Common myeloid progenitor, CD34-positive (primary cell): ENCODE measurements around the gene LRP1B.

Source experiments
- CTCF ChIA-PET: fragments of 350-600 bp; sonication (Branson Sonifier 250); formaldehyde crosslinking; loops from one replicate; lab custom pipeline; 2021; ENCODE audit warnings: antibody characterized with exemption; lab: Charles Lee
- POLR2A ChIA-PET: fragments of 350-600 bp; sonication (Branson Sonifier 250); formaldehyde crosslinking; loops from one replicate; lab custom pipeline; 2021; ENCODE audit warnings: antibody characterized with exemption; lab: Charles Lee
- DNase-seq, 3 donors: peaks; one replicate each; pipeline versions ENCODE4 v3.0.0 to v3.0.0-alpha.2; 2013
- H3K27ac ChIP-seq, 2 experiments: 1 replicate in 1 of 2; 2 replicates in 1 of 2; pipeline ENCODE4 v1.7.0; 2013; ENCODE audit warnings: inconsistent platforms in 2 of 2, low read length in 2 of 2, mild to moderate bottlenecking in 2 of 2, low read depth in 1 of 2, moderate library complexity in 1 of 2; ENCODE audit not compliant: severe bottlenecking in 2 of 2, insufficient read depth in 1 of 2, poor library complexity in 1 of 2
- H3K27me3 ChIP-seq, 5 experiments: replicated peaks in 2 of 5; 1 replicate in 3 of 5; 2 replicates in 2 of 5; pipeline versions ENCODE4 v1.6.1 to v1.7.0; 2013; ENCODE audit warnings: low read length in 4 of 5, mild to moderate bottlenecking in 2 of 5, moderate library complexity in 2 of 5, inconsistent platforms in 1 of 5; ENCODE audit not compliant: insufficient read depth in 5 of 5, control insufficient read depth in 4 of 5
- H3K36me3 ChIP-seq, 4 experiments: 1 replicate in 2 of 4; 2 replicates in 2 of 4; pipeline versions ENCODE4 v1.6.1 to v1.7.0; 2013; ENCODE audit warnings: low read length in 3 of 4, control low read depth in 1 of 4, mild to moderate bottlenecking in 1 of 4; ENCODE audit not compliant: control insufficient read depth in 4 of 4, insufficient read depth in 4 of 4
- H3K4me1 ChIP-seq, 4 experiments: 1 replicate in 3 of 4; 2 replicates in 1 of 4; pipeline versions ENCODE4 v1.6.1 to v1.7.1; 2013; ENCODE audit warnings: low read length in 3 of 4, mild to moderate bottlenecking in 3 of 4, control low read depth in 1 of 4, inconsistent platforms in 1 of 4, moderate library complexity in 1 of 4; ENCODE audit not compliant: control insufficient read depth in 4 of 4, insufficient read depth in 4 of 4; ENCODE audit errors: control extremely low read depth in 1 of 4
- H3K4me3 ChIP-seq, 7 experiments: 1 replicate in 4 of 7; 2 replicates in 3 of 7; pipeline versions ENCODE4 v1.5.1 to v1.7.0; 2013; ENCODE audit warnings: mild to moderate bottlenecking in 7 of 7, low read length in 6 of 7, moderate library complexity in 6 of 7, inconsistent platforms in 2 of 7, low read depth in 2 of 7, control low read depth in 1 of 7; ENCODE audit not compliant: insufficient read depth in 4 of 7, control insufficient read depth in 1 of 7; ENCODE audit errors: extremely low read depth in 1 of 7
- H3K9me3 ChIP-seq, 5 experiments: 1 replicate in 4 of 5; 2 replicates in 1 of 5; pipeline versions ENCODE4 v1.6.1 to v1.7.1; 2013; ENCODE audit warnings: low read length in 4 of 5, mild to moderate bottlenecking in 2 of 5, inconsistent platforms in 1 of 5, low read depth in 1 of 5, moderate library complexity in 1 of 5; ENCODE audit not compliant: control insufficient read depth in 4 of 5, insufficient read depth in 2 of 5; ENCODE audit errors: control extremely low read depth in 1 of 5
- WGBS: methylation state at CpG from one replicate; pipeline ENCODE4 v1.1.5; 2013; ENCODE audit not compliant: insufficient coverage; 5-methylcytosine and 5-hydroxymethylcytosine counted together

LRP1B gene

DNA sequence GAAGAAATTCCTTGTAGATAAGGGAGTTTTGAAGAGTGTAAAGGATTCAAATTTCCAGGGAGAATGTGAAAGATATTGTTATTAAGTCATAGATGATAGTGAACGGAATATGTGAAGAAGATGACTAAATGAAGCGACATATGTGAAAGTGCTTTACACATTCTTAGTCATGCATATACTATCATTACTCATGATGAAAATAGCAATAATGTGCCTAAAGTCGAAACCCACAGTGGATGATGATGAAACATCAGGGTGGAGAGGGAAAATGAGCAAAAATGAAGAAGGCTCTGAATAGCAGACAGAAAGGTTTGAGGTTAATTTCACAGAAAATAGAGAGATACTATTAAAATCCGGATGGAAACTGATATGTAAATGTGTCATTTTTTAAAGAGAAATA is 1237.1 kb downstream of the LRP1B start:
- Histone ChIP-seq H3K4me3 (no peak overlapping the region), H3K27me3 (no peaks in the 10 kb centered on the region), H3K36me3 (no peaks in the 10 kb centered on the region), H3K27ac (no peak overlapping the region), H3K4me1 (no peaks in the 10 kb centered on the region), H3K9me3 (no peaks in the 10 kb centered on the region)
- CTCF ChIA-PET, result no interaction called here
- POLR2A ChIA-PET, result no interaction called here
- WGBS, result 100% methylated on average over 1 of the region's 4 CpGs
- no peak for DNase-seq

DNA sequence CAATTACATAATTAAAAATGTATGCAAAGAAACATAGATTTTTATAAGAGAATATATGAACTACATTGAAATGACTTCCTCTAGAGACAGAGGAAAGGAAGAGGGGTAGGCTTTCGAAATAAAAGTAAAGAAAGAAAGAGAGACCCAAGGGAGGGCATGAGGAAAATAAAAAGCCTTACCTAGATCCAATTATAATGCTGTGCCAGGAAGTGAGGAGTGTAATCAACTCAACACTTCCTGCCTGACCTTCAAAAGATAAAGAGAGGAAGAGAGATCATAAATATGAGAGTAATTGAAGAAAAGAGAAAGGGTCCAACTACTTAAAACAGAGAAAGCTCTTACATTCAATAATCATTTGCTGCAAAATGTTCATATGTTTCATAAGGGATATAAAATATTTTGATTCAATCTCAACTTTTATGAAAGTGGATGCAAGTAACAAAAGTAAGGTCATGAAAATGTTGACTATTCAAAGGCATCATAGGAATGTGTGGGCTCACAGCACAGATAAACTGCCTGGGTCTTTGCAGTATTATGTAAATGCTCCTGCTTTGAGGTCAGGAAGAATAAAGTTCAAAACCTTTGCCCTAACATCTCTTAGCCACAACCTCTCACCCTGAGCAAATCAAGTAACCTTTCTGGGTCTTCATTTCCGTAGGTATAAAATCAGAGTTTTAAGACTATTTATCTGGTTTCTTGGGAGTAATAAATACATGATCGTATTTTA is 1237.7 kb downstream of the LRP1B start:
- Histone ChIP-seq H3K9me3 (no peaks in the 10 kb centered on the region), H3K4me3 (no peak overlapping the region), H3K36me3 (no peaks in the 10 kb centered on the region), H3K27ac (no peak overlapping the region), H3K27me3 (no peaks in the 10 kb centered on the region), H3K4me1 (no peaks in the 10 kb centered on the region)
- DNase-seq, result no peak
- WGBS, result no CpG with 5 or more reads among the region's 3 CpGs
- ChIA-PET POLR2A (no interaction called here), CTCF (interaction anchor here (0.6 kb wide), 1 partner anchor 359 kb away, joined by 3 read pairs; no protein-coding TSS in a partner anchor)

DNA sequence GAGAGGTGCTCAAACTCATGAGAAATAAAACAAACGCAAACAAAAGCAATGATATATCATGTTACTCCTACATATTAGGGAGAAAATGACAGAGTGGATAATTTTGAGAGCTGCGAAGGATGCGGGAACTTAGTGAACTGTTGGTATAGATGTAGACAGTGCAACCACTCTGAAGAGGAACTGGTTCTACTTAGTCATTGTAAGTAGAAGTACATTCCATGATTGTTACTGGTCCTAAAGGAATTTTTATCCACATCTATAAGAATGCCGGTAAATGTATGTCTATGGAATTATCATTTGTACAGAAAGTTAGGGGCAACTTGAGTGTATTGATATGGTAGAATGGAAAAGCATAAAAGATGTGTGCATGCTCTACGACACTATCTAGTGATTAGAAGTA is 1238.4 kb downstream of the LRP1B start:
- no peak overlapping the region for H3K4me3 ChIP-seq
- no peaks in the 10 kb centered on the region for H3K36me3 ChIP-seq
- H3K27me3 ChIP-seq, result no peaks in the 10 kb centered on the region
- ChIA-PET CTCF (interaction anchor here (0.6 kb wide), 1 partner anchor 360 kb away, joined by 3 read pairs; no protein-coding TSS in a partner anchor), POLR2A (no interaction called here)
- WGBS, result no CpG with 5 or more reads among the region's 5 CpGs
- no peak for DNase-seq
- H3K9me3 ChIP-seq, result no peaks in the 10 kb centered on the region
- H3K27ac ChIP-seq, result no peak overlapping the region
- no peaks in the 10 kb centered on the region for H3K4me1 ChIP-seq

DNA sequence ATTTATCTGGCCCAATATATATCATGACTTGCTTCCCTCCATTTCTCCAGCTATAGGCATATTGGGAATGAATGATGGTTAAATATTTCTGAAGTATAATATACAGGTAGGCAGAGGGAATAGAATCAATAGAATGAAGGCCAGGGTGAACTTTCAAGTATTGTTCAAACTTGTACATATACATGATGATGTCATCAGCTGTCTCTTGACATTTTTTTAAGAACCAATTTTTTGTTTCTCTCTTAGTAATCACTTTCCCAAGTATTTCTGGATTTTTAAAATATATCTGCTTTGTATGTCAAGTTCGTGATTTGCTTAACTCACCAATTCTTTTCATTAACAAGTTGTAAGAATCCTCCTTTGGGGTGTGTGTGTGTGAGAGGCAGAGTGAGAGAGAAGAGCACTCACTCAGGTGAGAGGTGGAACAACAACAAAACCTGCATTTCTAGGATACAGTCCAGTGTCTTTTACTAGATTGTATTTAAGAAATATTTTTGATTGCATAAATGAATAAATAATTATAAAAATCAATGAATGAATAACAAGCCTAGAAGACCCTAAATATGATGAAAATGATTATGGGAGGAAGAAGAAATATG is 1239.1 kb downstream of the LRP1B start:
- Histone ChIP-seq H3K9me3 (no peaks in the 10 kb centered on the region), H3K27ac (no peak overlapping the region), H3K4me3 (no peak overlapping the region), H3K27me3 (no peaks in the 10 kb centered on the region), H3K4me1 (no peaks in the 10 kb centered on the region), H3K36me3 (no peaks in the 10 kb centered on the region)
- CTCF ChIA-PET, result no interaction called here
- POLR2A ChIA-PET, result no interaction called here
- no peak for DNase-seq
- no CpG with 5 or more reads among the region's 1 CpG for WGBS

DNA sequence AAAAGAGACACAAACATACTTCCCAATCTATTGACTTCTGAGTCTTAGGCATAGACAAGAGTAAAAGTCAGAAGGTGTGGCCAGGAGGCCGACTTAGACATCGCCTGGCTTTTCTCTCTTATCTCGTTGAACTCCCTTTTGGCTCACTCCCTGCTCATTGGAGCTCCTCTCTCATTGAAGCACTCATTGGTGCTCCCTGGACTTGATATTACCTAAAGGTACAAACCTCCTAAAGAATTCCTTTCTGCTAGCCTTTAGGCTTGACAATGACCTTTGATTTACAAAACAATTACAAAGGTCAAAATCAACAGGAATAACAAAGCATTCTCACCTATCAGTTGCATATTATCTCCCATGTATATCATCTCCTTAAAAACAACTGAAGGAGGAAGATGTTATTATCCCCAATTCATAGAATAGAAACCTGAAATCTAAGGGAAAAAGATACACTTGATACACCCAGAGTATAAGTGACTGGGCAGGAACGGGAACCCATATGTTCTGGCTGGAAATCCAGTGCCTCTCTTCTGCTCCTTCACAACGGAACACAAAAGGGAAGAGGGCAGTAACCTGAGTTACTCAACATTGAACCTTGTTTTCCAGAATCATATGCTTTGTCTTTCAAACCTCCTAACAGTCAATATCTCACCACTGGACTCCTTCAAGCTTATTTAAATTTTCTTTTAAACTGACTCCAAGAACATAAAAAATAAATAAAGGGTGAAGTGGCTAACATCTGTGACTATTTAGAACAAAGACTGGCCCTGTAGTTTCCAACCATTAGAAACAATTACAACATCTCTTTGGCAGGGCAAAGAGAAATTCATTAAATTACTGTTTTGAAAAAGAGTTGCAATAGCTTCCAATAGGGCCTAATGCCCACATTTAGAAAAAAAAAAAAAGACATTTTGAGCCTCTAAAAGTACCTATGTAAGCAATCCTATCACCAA is 1247.9 kb downstream of the LRP1B start:
- Histone ChIP-seq H3K4me3 (no peak overlapping the region), H3K27me3 (no peaks in the 10 kb centered on the region), H3K4me1 (no peaks in the 10 kb centered on the region), H3K9me3 (no peaks in the 10 kb centered on the region), H3K36me3 (no peaks in the 10 kb centered on the region), H3K27ac (no peak overlapping the region)
- no peak for DNase-seq
- WGBS, result 95% methylated on average over 5 of the region's 5 CpGs
- ChIA-PET CTCF (no interaction called here), POLR2A (no interaction called here)

DNA sequence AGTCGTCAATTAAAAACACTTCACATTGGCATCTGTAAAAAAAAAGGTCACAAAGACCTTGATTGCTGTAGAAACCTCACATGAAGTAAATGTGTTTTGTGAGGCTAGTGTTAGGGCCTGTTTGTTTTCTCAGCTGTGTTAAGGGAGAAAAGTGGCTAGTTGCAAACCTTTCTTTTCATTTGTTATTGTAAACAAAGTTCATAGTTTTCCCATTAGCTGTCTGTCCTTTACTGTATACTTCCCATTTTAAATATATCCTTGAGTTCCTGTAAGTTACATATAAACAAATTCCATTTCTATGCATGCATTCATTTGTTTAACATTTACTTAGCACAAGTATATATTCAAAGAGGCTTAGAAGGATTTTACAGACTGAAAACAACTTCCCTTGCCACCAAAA is 1250.2 kb downstream of the LRP1B start:
- CTCF ChIA-PET, result no interaction called here
- WGBS, result 100% methylated on average over 1 of the region's 1 CpG
- DNase-seq, result no peak
- H3K36me3 ChIP-seq, result no peaks in the 10 kb centered on the region
- POLR2A ChIA-PET, result no interaction called here
- peaks cover 0 to 12% (median 0%) of the 10 kb centered on the region in 5 experiments for H3K9me3 ChIP-seq
- H3K4me1 ChIP-seq, result no peaks in the 10 kb centered on the region
- no peaks in the 10 kb centered on the region for H3K27me3 ChIP-seq
- no peak overlapping the region for H3K27ac ChIP-seq
- no peak overlapping the region for H3K4me3 ChIP-seq
